Activated CD8-positive, alpha-beta memory T cell treated with anti-CD3 and anti-CD28 coated beads, Interleukin-2, amount 10 ng/mL, durations not matched to agents 7 days and 5 days (primary cell): ENCODE data around the gene OAS3. TPM values are rescaled to one million over a fixed set of nuclear protein-coding genes. Genes with fewer than 3 reads are reported as not detected.

Experiments
- ATAC-seq: fragments of 150-1000 bp; cut with Tn5 transposase; one replicate; pipeline ENCODE4 v1.10.0; 2021; ENCODE audit warnings: moderate library complexity
- CTCF ChIA-PET: fragments of 350-600 bp; sonication (Branson Sonifier 250); formaldehyde crosslinking; loops from one replicate; lab custom pipeline; 2021; ENCODE audit warnings: antibody characterized with exemption; lab: Charles Lee
- DNase-seq: peaks from one replicate; pipeline ENCODE4 v3.0.0-alpha.2; 2020
- H3K27ac Mint-ChIP-seq: one replicate; pipeline ENCODE4 v1.8.0; 2021; ENCODE audit warnings: mild to moderate bottlenecking, mixed read lengths
- H3K27me3 Mint-ChIP-seq: one replicate; pipeline ENCODE4 v1.8.0; 2021; ENCODE audit warnings: mixed read lengths
- H3K36me3 Mint-ChIP-seq: one replicate; pipeline ENCODE4 v1.8.0; 2021; ENCODE audit warnings: mild to moderate bottlenecking, mixed read lengths
- H3K4me1 Mint-ChIP-seq: one replicate; pipeline ENCODE4 v1.8.0; 2021; ENCODE audit warnings: mixed read lengths
- H3K4me3 Mint-ChIP-seq: one replicate; pipeline ENCODE4 v1.8.0; 2021; ENCODE audit warnings: mild to moderate bottlenecking, moderate library complexity, mixed read lengths
- H3K9me3 Mint-ChIP-seq: one replicate; pipeline ENCODE4 v1.8.0; 2022; ENCODE audit warnings: low read depth, mixed read lengths
- total RNA-seq, 2 experiments: library from RNA; stranded (reverse); gene quantifications; one replicate each; pipeline ENCODE4 v1.2.3, GENCODE V29; 2021

OAS3 gene
- total RNA-seq, 2 experiments from 2014 or later: 290 to 394 TPM

DNA sequence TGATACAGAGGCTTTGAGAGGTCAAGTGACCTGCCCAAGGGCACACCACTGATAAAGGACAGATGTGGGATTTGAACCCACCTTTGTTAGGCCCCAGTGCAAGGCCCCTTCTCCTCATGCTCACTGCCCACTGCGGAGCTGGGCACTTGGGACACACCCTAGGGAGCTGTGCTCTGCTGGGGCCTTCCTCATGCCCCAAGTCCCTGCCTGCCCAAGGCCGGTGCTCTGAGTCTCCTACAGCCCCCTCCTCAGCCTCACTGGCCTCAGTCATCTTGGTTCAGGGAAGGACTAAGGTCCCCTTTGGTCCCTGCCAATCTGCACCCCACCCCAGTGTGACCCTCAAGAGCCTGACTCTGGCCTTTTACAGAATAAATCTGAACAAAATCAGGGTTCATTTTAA, 7.9 kb upstream of the OAS3 start:
- CTCF ChIA-PET: no interaction called here
- Mint-ChIP-seq H3K4me1 (peaks cover 9% of the 10 kb centered on the region), H3K4me3 (no peak overlapping the region), H3K27me3 (no peaks in the 10 kb centered on the region), H3K27ac (no peak overlapping the region), H3K36me3 (peaks cover 38% of the 10 kb centered on the region), H3K9me3 (no peaks in the 10 kb centered on the region)
- ATAC-seq: no peak
- DNase-seq: peak; percentile 28

DNA sequence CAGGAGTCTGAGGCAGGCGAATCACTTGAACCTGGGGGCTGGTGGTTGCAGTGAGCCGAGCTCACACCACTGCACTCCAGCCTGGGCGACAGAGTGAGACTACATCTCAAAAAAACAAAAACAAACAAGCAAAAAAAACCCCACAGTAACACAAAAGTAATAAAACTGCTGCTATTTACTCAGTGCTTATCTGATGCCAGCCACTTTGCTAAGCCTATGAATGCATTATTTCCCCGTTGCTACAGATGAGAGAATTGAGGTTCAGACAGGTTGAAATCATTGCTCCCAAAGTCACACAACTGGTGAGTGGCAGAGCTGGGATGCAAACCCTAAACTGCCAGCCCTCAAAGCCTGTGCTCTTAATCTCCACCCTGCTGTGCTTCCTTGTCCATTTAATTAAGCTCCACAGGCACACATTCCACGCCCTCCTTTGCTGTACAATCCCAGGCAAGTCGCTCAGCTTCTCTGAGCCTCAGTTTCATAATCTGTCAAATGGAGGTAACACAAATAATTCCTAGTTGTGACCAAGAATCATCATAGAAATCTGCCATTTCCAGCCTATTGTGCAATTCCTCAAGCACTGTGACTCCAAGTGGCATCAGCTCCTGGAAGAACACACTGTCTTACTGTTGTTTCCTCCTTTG, 5.7 kb upstream of the OAS3 start:
- no peak overlapping the region for H3K4me3 Mint-ChIP-seq
- CTCF ChIA-PET: interaction anchor here (0.8 to 2.1 kb wide), 4 partner anchors 16 to 45 kb away, joined by 3 to 5 read pairs (median 4); partner anchors contain the start of gene OAS2
- H3K9me3 Mint-ChIP-seq: no peaks in the 10 kb centered on the region
- H3K27me3 Mint-ChIP-seq: no peaks in the 10 kb centered on the region
- no peak overlapping the region for H3K27ac Mint-ChIP-seq
- peaks cover 25% of the 10 kb centered on the region for H3K4me1 Mint-ChIP-seq
- H3K36me3 Mint-ChIP-seq: peaks cover 26% of the 10 kb centered on the region
- ATAC-seq (no peak), DNase-seq (no peak)

DNA sequence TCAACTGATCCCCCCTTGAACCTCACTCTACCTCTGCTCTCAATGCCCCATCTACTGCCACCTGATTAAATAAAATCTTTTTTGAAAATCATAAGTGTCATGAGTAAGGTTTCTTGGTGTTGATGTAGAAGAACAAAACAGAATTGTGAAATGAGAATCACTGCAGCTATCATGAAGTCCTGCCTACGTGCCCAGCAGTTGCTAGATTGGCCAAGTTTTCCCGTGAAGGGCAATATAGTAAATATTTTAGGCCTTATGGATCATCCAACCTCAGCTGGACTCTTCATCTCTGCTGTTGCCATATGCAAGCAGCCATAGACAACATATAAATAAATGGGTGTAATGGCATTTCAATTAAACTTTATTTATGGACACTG, 5.2 kb upstream of the OAS3 start:
- Mint-ChIP-seq H3K4me3 (no peak overlapping the region), H3K36me3 (peaks cover 22% of the 10 kb centered on the region), H3K27ac (no peak overlapping the region), H3K4me1 (peaks cover 30% of the 10 kb centered on the region), H3K9me3 (no peaks in the 10 kb centered on the region), H3K27me3 (no peaks in the 10 kb centered on the region)
- DNase-seq: no peak
- CTCF ChIA-PET: interaction anchor here (0.8 to 1.0 kb wide), 3 partner anchors 29 to 45 kb away, joined by 3 to 4 read pairs (median 3); partner anchors contain the start of gene OAS2
- ATAC-seq: no peak

DNA sequence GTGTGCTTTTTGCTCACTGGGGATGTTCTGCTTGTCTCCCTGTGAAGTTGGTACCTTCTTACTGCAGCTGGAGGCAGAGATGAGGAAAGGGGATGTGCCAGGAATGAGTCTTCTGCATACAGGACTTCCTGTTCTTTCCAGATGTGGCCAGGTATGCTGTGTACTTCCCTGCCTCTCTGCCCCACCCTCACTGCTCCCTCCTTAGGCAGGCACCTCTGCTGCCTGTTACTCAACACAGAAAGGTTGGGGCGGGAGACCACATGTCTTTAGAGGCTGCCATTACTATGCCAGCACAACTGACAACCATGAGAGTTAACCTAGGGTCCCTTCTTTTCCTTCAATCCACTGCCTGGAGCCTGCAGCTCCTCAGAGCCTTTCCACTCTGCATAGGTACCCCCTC, 2.0 kb upstream of the OAS3 start:
- CTCF ChIA-PET: interaction anchor here (1.6 kb wide), 1 partner anchor 57 kb away, joined by 4 read pairs; no protein-coding TSS in a partner anchor
- Mint-ChIP-seq H3K36me3 (peaks cover 24% of the 10 kb centered on the region), H3K27me3 (no peaks in the 10 kb centered on the region)

DNA sequence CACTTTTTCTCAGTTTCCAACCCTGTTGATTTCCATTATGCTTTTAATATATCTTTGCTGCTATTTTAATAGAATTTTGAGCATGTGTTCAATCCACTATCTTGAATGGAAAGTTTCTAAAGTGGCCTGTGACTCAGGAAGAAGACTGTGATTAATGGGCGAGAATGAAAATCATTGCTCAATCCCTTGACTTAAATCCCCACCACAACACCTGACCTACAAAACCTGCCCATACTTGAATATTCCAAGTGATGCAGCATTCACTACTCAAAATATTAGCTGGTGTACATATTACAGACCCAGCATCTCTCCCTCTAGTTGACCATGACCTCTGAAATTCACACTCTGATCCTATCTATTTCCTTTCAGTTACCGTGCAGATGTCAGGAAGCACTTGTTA, 1.3 kb upstream of the OAS3 start:
- ATAC-seq (no peak), DNase-seq (no peak)
- Mint-ChIP-seq H3K36me3 (peaks cover 31% of the 10 kb centered on the region), H3K4me1 (peaks cover 48% of the 10 kb centered on the region), H3K27me3 (no peaks in the 10 kb centered on the region), H3K9me3 (no peaks in the 10 kb centered on the region), H3K4me3 (no peak overlapping the region), H3K27ac (peak overlapping the region; percentile 93)
- CTCF ChIA-PET: interaction anchor here (0.9 to 2.1 kb wide), 4 partner anchors 28 to 112 kb away, joined by 3 to 14 read pairs (median 4); no protein-coding TSS in a partner anchor

More for the DNA sequence above, 2.0 kb upstream of the OAS3 start:
- H3K4me1 Mint-ChIP-seq: peaks cover 42% of the 10 kb centered on the region
- ATAC-seq: no peak
- no peaks in the 10 kb centered on the region for H3K9me3 Mint-ChIP-seq
- DNase-seq: no peak
- peak overlapping the region; percentile 75 for H3K27ac Mint-ChIP-seq
- H3K4me3 Mint-ChIP-seq: no peak overlapping the region

DNA sequence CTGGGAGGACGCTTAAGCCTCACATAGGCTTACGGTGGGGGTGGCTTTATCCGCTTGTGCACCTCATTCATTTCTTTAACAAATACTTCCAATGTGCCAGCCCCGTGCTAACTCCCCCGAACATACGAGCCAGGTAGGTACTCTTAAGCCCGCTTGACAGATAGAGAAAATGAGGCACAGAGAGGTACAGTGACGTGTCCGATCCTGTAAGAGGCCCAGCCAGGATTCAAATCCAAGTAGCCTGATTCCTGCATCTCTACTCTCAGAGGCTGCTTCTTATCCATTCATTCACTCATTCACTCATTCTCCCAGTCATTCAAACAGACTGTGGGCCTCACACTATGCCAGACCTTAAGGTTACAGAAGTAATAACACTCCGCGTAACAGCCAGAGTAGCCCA, 477 bp downstream of the OAS3 start:
- ATAC-seq (no peak), DNase-seq (no peak)
- H3K4me3 Mint-ChIP-seq: peak overlapping the region; percentile 98
- H3K27ac Mint-ChIP-seq: peak overlapping the region; percentile 93
- peaks cover 59% of the 10 kb centered on the region for H3K4me1 Mint-ChIP-seq
- CTCF ChIA-PET: interaction anchor here (1.2 to 2.1 kb wide), 4 partner anchors 31 to 54 kb away, joined by 6 to 14 read pairs (median 8); partner anchors contain the start of genes OAS1 and OAS2
- no peaks in the 10 kb centered on the region for H3K27me3 Mint-ChIP-seq
- H3K9me3 Mint-ChIP-seq: no peaks in the 10 kb centered on the region
- H3K36me3 Mint-ChIP-seq: peaks cover 43% of the 10 kb centered on the region

DNA sequence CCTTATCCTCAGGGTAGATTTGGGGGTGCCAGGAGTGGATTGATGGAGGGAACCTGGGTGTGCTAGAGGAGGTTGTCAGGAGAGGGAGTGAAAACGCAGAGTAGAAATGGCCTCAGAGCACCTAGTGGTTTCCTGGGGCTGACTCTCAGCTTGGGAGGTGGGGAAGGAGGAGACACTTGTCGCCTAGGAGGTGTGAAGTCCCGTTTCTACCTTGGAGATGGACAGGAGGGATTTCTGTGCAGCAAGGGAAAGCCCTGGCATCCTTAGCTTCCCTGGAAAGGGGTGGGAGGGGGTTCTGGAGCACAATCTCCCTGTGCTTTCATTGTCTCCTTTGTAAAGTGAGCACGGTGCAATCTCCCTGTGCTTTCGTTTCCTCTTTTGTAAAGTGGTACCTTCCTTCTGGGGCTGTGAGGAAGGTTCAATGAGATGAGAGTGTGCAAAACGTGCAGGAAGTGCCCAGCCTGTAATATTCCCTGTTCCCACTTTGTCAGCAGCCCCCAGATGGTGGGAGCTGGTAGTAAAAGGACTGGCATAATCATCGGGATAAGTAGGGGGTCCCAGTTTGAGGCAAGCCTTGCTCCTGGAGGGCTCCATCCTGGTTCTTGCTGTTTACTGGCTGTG, 1.6 kb downstream of the OAS3 start:
- H3K27me3 Mint-ChIP-seq: no peaks in the 10 kb centered on the region
- H3K4me1 Mint-ChIP-seq: peaks cover 64% of the 10 kb centered on the region
- peak overlapping the region; percentile 98 for H3K4me3 Mint-ChIP-seq
- H3K36me3 Mint-ChIP-seq: peaks cover 54% of the 10 kb centered on the region
- H3K9me3 Mint-ChIP-seq: no peaks in the 10 kb centered on the region
- ATAC-seq (peak; percentile 41), DNase-seq (peak; percentile 56)
- H3K27ac Mint-ChIP-seq: peak overlapping the region; percentile 93
- CTCF ChIA-PET: interaction anchor here (1.0 to 2.0 kb wide), 3 partner anchors 33 to 53 kb away, joined by 5 to 6 read pairs (median 5); partner anchors contain the start of gene OAS1

DNA sequence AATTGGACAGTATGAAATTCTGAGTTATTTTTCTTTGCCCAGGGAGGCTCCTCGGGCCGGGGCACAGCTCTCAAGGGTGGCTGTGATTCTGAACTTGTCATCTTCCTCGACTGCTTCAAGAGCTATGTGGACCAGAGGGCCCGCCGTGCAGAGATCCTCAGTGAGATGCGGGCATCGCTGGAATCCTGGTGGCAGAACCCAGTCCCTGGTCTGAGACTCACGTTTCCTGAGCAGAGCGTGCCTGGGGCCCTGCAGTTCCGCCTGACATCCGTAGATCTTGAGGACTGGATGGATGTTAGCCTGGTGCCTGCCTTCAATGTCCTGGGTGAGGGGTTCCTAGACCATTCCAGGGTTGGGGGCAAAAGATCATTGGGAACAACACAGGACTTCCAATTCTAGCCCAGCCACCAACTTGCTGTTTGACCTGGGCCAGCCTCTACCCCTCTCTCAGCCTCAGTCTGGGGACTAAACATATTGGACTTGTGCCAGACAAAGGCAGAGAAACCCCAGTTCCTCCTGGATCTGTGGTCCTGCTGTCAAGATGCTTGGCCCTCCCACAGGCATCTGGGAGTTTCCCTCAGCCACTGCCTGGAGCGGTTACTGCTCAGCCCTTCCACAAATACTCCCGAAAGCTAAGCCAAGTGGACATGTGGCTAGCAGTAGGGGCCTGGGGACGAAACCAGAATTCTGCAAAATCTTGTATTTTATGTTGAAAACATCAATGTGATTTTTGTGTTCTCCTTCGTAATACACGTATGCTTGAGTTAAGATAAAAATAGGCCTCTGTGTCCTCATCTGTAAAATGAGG, 3.5 kb downstream of the OAS3 start:
- H3K4me1 Mint-ChIP-seq: peaks cover 60% of the 10 kb centered on the region
- H3K27me3 Mint-ChIP-seq: no peaks in the 10 kb centered on the region
- peak overlapping the region; percentile 39 for H3K4me3 Mint-ChIP-seq
- no peaks in the 10 kb centered on the region for H3K9me3 Mint-ChIP-seq
- DNase-seq: peak; percentile 27
- peaks cover 70% of the 10 kb centered on the region for H3K36me3 Mint-ChIP-seq
- ATAC-seq: no peak
- H3K27ac Mint-ChIP-seq: peak overlapping the region; percentile 53
- CTCF ChIA-PET: interaction anchor here (1.5 to 2.1 kb wide), 2 partner anchors 41 to 51 kb away, joined by 6 to 7 read pairs; no protein-coding TSS in a partner anchor

DNA sequence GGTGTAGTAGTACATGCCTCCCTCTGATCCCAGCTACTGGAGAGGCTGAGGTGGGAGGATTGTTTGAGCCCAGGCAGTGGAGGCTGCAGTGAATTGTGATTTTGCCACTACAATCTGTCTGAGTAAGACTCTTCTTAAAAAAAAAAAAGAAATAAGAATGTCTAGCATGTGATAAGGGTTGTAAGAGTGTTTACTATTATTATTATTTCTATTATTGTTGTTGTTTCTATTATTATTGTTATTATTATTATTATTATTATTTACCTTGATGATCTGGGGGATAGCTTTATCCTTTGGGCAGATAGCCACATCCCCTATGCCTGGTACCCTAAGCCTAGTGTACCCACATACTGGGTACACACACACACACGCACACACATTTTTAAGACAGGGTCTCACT, 4.3 kb downstream of the OAS3 start:
- Mint-ChIP-seq H3K27me3 (no peaks in the 10 kb centered on the region), H3K4me3 (no peak overlapping the region), H3K4me1 (peaks cover 57% of the 10 kb centered on the region), H3K36me3 (peaks cover 79% of the 10 kb centered on the region), H3K27ac (no peak overlapping the region), H3K9me3 (no peaks in the 10 kb centered on the region)
- DNase-seq (no peak), ATAC-seq (no peak)
- CTCF ChIA-PET: interaction anchor here (2.1 kb wide), 1 partner anchor 50 kb away, joined by 7 read pairs; no protein-coding TSS in a partner anchor

DNA sequence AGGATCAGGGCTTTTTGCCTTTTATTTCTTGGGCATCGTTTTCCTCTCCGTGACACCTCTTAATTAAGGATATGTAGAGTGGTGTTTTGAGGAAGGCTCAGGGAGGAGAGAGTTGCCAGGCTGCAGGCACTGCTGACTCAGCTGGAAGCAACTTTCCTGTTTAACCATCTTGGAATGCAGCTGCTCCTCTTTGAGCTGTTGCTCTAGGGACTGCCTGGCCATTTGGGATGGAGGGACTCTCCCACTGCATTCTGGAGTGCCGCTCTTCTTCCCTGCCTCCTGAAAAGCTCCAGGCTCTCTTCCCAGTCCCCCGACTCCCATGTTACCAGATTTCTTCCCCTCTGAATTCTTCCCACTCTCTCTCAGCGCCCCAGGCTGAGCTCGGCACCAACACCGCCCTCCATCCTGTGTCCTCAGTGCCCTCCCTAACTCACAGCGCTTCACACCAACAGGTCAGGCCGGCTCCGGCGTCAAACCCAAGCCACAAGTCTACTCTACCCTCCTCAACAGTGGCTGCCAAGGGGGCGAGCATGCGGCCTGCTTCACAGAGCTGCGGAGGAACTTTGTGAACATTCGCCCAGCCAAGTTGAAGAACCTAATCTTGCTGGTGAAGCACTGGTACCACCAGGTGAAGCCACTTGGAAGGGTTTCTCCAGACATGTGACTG, 5.9 kb downstream of the OAS3 start:
- CTCF ChIA-PET: interaction anchor here (0.8 to 2.1 kb wide), 2 partner anchors 49 to 318 kb away, joined by 3 to 7 read pairs; no protein-coding TSS in a partner anchor
- H3K4me1 Mint-ChIP-seq: peaks cover 54% of the 10 kb centered on the region
- H3K4me3 Mint-ChIP-seq: no peak overlapping the region
- H3K9me3 Mint-ChIP-seq: no peaks in the 10 kb centered on the region
- no peaks in the 10 kb centered on the region for H3K27me3 Mint-ChIP-seq
- DNase-seq (peak; percentile 35), ATAC-seq (no peak)
- peaks cover 87% of the 10 kb centered on the region for H3K36me3 Mint-ChIP-seq
- peak overlapping the region; percentile 62 for H3K27ac Mint-ChIP-seq

DNA sequence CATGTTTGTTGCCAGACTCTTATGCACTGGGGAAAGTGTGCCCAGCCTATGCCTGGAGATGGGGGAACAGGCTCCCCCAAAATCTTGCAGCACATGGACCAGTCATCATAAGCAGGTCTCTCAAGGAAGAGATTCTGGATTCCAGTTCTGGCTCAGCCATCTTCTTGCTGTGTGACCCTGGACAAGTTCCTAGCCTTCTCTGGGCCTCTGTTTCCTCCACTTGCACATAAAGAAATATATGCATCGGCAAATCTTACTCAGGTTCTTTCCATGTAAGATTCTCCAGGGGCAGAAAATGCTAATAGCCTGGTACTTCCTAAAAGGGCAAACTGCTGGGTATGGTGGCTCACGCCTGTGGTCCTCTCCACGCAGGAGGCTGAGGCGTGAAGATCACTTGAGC, 7.2 kb downstream of the OAS3 start:
- no peaks in the 10 kb centered on the region for H3K9me3 Mint-ChIP-seq
- DNase-seq (peak; percentile 14), ATAC-seq (no peak)
- H3K4me3 Mint-ChIP-seq: no peak overlapping the region
- no peaks in the 10 kb centered on the region for H3K27me3 Mint-ChIP-seq
- peaks cover 49% of the 10 kb centered on the region for H3K4me1 Mint-ChIP-seq
- CTCF ChIA-PET: no interaction called here
- H3K36me3 Mint-ChIP-seq: peaks cover 85% of the 10 kb centered on the region
- H3K27ac Mint-ChIP-seq: no peak overlapping the region

DNA sequence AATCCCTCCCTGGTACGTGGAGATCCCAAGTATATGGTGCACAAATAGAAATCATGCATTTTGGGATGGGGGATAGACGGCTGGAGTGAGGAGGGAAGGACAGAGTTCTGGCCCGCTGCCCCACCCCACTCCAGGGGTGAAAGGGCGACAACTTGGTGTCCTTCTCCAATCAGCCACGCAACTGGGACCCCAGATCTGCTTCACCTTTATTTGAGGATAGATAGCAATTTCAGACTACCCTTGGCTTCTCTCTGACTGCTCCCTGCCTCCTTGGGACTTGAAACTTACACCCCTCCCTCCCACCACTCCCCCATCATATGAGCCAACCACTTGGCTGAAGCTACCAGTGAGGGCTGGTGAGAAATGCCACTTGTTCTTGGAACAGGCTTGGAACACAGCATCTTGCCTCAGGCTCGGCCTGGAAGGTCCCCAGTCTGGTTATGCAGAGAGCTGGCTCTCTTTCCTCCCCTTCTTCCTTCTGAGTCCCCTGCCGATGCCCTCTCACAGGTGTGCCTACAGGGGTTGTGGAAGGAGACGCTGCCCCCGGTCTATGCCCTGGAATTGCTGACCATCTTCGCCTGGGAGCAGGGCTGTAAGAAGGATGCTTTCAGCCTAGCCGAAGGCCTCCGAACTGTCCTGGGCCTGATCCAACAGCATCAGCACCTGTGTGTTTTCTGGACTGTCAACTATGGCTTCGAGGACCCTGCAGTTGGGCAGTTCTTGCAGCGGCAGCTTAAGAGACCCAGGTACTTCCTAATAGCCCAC, 8.1 kb downstream of the OAS3 start:
- Mint-ChIP-seq H3K9me3 (no peaks in the 10 kb centered on the region), H3K4me3 (no peak overlapping the region), H3K4me1 (peaks cover 45% of the 10 kb centered on the region), H3K27me3 (no peaks in the 10 kb centered on the region), H3K36me3 (peaks cover 86% of the 10 kb centered on the region), H3K27ac (no peak overlapping the region)
- CTCF ChIA-PET: no interaction called here
- ATAC-seq: no peak
- DNase-seq: peak; percentile 29
